GM12878 (cell line): ENCODE results near the gene CASP10. TPM values are rescaled to one million over a fixed set of nuclear protein-coding genes. Genes with fewer than 3 reads are reported as not detected.

ENCODE experiments used
- BCL11A ChIP-seq: IDR thresholded peaks from 2 replicates; pipeline ENCODE4 v1.6.1; 2011; ENCODE audit warnings: low read depth, low read length
- NFIC ChIP-seq: IDR thresholded peaks from 2 replicates; pipeline ENCODE4 v1.6.1; 2012; ENCODE audit warnings: low read depth, mild to moderate bottlenecking, inconsistent platforms, low read length, moderate library complexity
- PKNOX1 ChIP-seq: fragments of 450-650 bp; IDR thresholded peaks from 2 replicates; pipeline ENCODE4 v1.6.1; 2016; ENCODE audit warnings: mild to moderate bottlenecking
- SKIL ChIP-seq: fragments of 450-650 bp; IDR thresholded peaks from 2 replicates; pipeline ENCODE4 v1.6.1; 2017; ENCODE audit warnings: mild to moderate bottlenecking, low read depth, inconsistent platforms; ENCODE audit not compliant: poor library complexity, severe bottlenecking
- SREBF2 ChIP-seq: IDR thresholded peaks from 2 replicates; pipeline ENCODE4 v1.6.1; 2012; ENCODE audit warnings: mild to moderate bottlenecking, low read length
- ZBTB40 ChIP-seq: fragments of 450-650 bp; IDR thresholded peaks from 2 replicates; pipeline ENCODE4 v1.6.1; 2016; ENCODE audit warnings: mild to moderate bottlenecking, moderate library complexity, borderline replicate concordance
- polyA plus RNA-seq, 11 experiments: library from polyadenylated mRNA; depleted of rRNA in 4 of 11; unstranded in 6 of 11; stranded (reverse) in 5 of 11; fragments of >200 nt; fragmentation: Nextera tagmentation in 4 of 11; fragmentation: Illumina TruSeq in 1 of 11; extraction: Ambion mirVana in 4 of 11; extraction: Trizol in 1 of 11; gene quantifications; 1 replicate in 1 of 11; 2 replicates in 10 of 11; pipeline versions ENCODE4 v1.2.1 to v1.2.3, GENCODE V29; 2011 to 2016; ENCODE audit warnings: inconsistent platforms in 2 of 11, missing spikeins in 2 of 11, low read depth in 1 of 11
- total RNA-seq, 4 experiments: library from RNA; depleted of rRNA in 3 of 4; stranded (reverse); fragments of >200 nt in 3 of 4; fragmentation: Illumina TruSeq in 1 of 4; extraction: Trizol in 1 of 4; gene quantifications; 2 replicates each; pipeline versions ENCODE4 v1.2.1 to v1.2.3, GENCODE V29; 2013 to 2021

CASP10 gene
- total and polyA plus RNA-seq, 10 of the 15 experiments (the other 5 are each of a cell fraction or from before 2014, with no cell fraction given) = 7.2 to 14.1 (median 10.8) TPM

- TF ChIP-seq NFIC = no peak; the same call in 1 of the 2 replicates
- no peak for TF ChIP-seq SKIL
- no peak; the same call in 1 of the 2 replicates for TF ChIP-seq ZBTB40
- TF ChIP-seq SREBF2 = no peak
- TF ChIP-seq BCL11A = no peak
- no peak for TF ChIP-seq PKNOX1
- TF ChIP-seq, all 136 proteins: peak for 15
Observed at GRCh38 chr2:201260302-201260800, 77.4 kb downstream of the CASP10 start, which contains the start of gene CASP8 (continued).
